SK-N-SH treated with all-trans-retinoic acid at 6 μM for 48 hours (cell line): ENCODE data around the gene COL16A1.
A peak's percentile ranks its signal among the peaks of the same experiment; 100 is the strongest.

Source experiments
- ATAC-seq: fragments of 200-7000 bp; cut with Tn5 transposase; 3 replicates; pipeline ENCODE4 v1.9.1; 2020; ENCODE audit warnings: mild to moderate bottlenecking, moderate library complexity
- ARNTL ChIP-seq: fragments of 450-650 bp; formaldehyde crosslinking; IDR thresholded peaks from 2 replicates; pipeline ENCODE4 v1.5.0; 2020; ENCODE audit warnings: low read depth, mild to moderate bottlenecking, moderate library complexity, borderline replicate concordance
- BACH2 ChIP-seq: fragments of 250-450 bp; sonication (Bioruptor Pico); IDR thresholded peaks from 2 replicates; pipeline ENCODE4 v1.9.0; 2021; ENCODE audit warnings: mild to moderate bottlenecking, borderline replicate concordance
- CREB5 ChIP-seq: fragments of 250-450 bp; sonication (Bioruptor Pico); IDR thresholded peaks from 2 replicates; pipeline ENCODE4 v1.5.1; 2020; ENCODE audit warnings: low read depth, mild to moderate bottlenecking, moderate library complexity
- CSDC2 ChIP-seq: fragments of 250-450 bp; sonication (Bioruptor Pico); IDR thresholded peaks from 2 replicates; pipeline ENCODE4 v1.5.0; 2020; ENCODE audit warnings: mild to moderate bottlenecking, moderate library complexity
- CSRNP3 ChIP-seq: fragments of 250-450 bp; sonication (Bioruptor Pico); IDR thresholded peaks from 2 replicates; pipeline ENCODE4 v1.5.1; 2021; ENCODE audit warnings: mild to moderate bottlenecking, moderate library complexity
- ESRRG ChIP-seq: fragments of 250-450 bp; sonication (Bioruptor Pico); IDR thresholded peaks from 2 replicates; pipeline ENCODE4 v1.6.1; 2021; ENCODE audit warnings: mild to moderate bottlenecking
- GLIS3 ChIP-seq: fragments of 250-450 bp; sonication (Bioruptor Pico); IDR thresholded peaks from 2 replicates; pipeline ENCODE4 v1.5.0; 2020; ENCODE audit warnings: mild to moderate bottlenecking, moderate library complexity
- ISL1 ChIP-seq: fragments of 250-450 bp; sonication (Bioruptor Pico); IDR thresholded peaks from 2 replicates; pipeline ENCODE4 v2.1.2; 2022; ENCODE audit warnings: mild to moderate bottlenecking, moderate library complexity
- OSR1 ChIP-seq: fragments of 250-450 bp; sonication (Bioruptor Pico); IDR thresholded peaks from 2 replicates; pipeline ENCODE4 v1.8.0; 2022; ENCODE audit warnings: moderate library complexity, mild to moderate bottlenecking, inconsistent platforms
- PATZ1 ChIP-seq: fragments of 250-450 bp; sonication (Bioruptor Pico); IDR thresholded peaks from 2 replicates; pipeline ENCODE4 v1.8.0; 2020; ENCODE audit warnings: mild to moderate bottlenecking, moderate library complexity, borderline replicate concordance
- POU6F1 ChIP-seq: fragments of 250-450 bp; sonication (Bioruptor Pico); IDR thresholded peaks from 2 replicates; pipeline ENCODE4 v1.8.0; 2021; ENCODE audit warnings: low read depth, mild to moderate bottlenecking, moderate library complexity, borderline replicate concordance
- PPARA ChIP-seq: fragments of 250-450 bp; sonication (Bioruptor Pico); IDR thresholded peaks from 2 replicates; pipeline ENCODE4 v1.5.0; 2020; ENCODE audit warnings: mild to moderate bottlenecking, borderline replicate concordance
- RARB ChIP-seq: fragments of 250-450 bp; sonication (Bioruptor Pico); IDR thresholded peaks from 2 replicates; pipeline ENCODE4 v1.8.0; 2021; ENCODE audit warnings: mild to moderate bottlenecking, moderate library complexity
- TCF4 ChIP-seq: fragments of 250-450 bp; sonication (Bioruptor Pico); IDR thresholded peaks from 2 replicates; pipeline ENCODE4 v1.8.0; 2021; ENCODE audit warnings: mild to moderate bottlenecking, moderate library complexity, borderline replicate concordance
- TOX ChIP-seq: fragments of 250-450 bp; sonication (Bioruptor Pico); IDR thresholded peaks from 2 replicates; pipeline ENCODE4 v1.8.0; 2021; ENCODE audit warnings: mild to moderate bottlenecking, moderate library complexity, borderline replicate concordance
- TSHZ2 ChIP-seq: fragments of 250-450 bp; sonication (Bioruptor Pico); IDR thresholded peaks from 2 replicates; pipeline ENCODE4 v1.5.0; 2020; ENCODE audit warnings: mild to moderate bottlenecking, moderate library complexity
- ZC3H10 ChIP-seq: fragments of 250-450 bp; sonication (Bioruptor Pico); IDR thresholded peaks from 2 replicates; pipeline ENCODE4 v1.5.1; 2021; ENCODE audit warnings: mild to moderate bottlenecking, moderate library complexity
- ZFP3 ChIP-seq: fragments of 250-450 bp; sonication (Bioruptor Pico); IDR thresholded peaks from 2 replicates; pipeline ENCODE4 v1.5.0; 2020; ENCODE audit warnings: mild to moderate bottlenecking, moderate library complexity
- ZFP30 ChIP-seq: fragments of 450-650 bp; formaldehyde crosslinking; IDR thresholded peaks from 2 replicates; pipeline ENCODE4 v1.5.0; 2022; ENCODE audit warnings: mild to moderate bottlenecking, moderate library complexity
- ZNF565 ChIP-seq: fragments of 450-650 bp; formaldehyde crosslinking; conservative IDR thresholded peaks from 2 replicates; pipeline ENCODE4 v1.5.0; 2020; ENCODE audit warnings: low read depth, mild to moderate bottlenecking, moderate library complexity
- ZNF70 ChIP-seq: fragments of 450-650 bp; formaldehyde crosslinking; IDR thresholded peaks from 2 replicates; pipeline ENCODE4 v1.5.0; 2020; ENCODE audit warnings: mild to moderate bottlenecking, moderate library complexity
- ZNF8 ChIP-seq: fragments of 450-650 bp; formaldehyde crosslinking; IDR thresholded peaks from 2 replicates; pipeline ENCODE4 v1.5.0; 2020; ENCODE audit warnings: mild to moderate bottlenecking, moderate library complexity

The COL16A1 gene

GRCh38 chr1:31712630-31713029 lies 8.8 kb upstream of the COL16A1 start:
- ATAC-seq = peak; percentile 5
- TF ChIP-seq CREB5 (CRISPR knock-in tag) (0 out of 2 replicates have a peak, but pooled peaks have one; percentile 29), POU6F1 (no peak)

- ATAC-seq = no peak
- TF ChIP-seq GLIS3 (CRISPR knock-in tag) = no peak
- TF ChIP-seq PPARA (CRISPR knock-in tag) = no peak
- no peak for TF ChIP-seq ARNTL (CRISPR knock-in tag)
- no peak for TF ChIP-seq TOX (CRISPR knock-in tag)
- no peak for TF ChIP-seq TSHZ2 (CRISPR knock-in tag)
- no peak for TF ChIP-seq ZFP3 (CRISPR knock-in tag)
- no peak for TF ChIP-seq OSR1 (CRISPR knock-in tag)
- TF ChIP-seq BACH2 (CRISPR knock-in tag) = no peak
- TF ChIP-seq CSRNP3 (CRISPR knock-in tag) = no peak
- no peak for TF ChIP-seq TCF4
- no peak for TF ChIP-seq CSDC2 (CRISPR knock-in tag)
- TF ChIP-seq RARB = no peak
- no peak for TF ChIP-seq ESRRG
- TF ChIP-seq ZC3H10 (CRISPR knock-in tag) = no peak
- no peak for TF ChIP-seq ZNF70 (CRISPR knock-in tag)
- no peak for TF ChIP-seq ISL1 (CRISPR knock-in tag)
Observed at GRCh38 chr1:31712068-31712467, 8.3 kb upstream of the COL16A1 start.

- ATAC-seq = no peak
- TF ChIP-seq TOX (CRISPR knock-in tag) (no peak), ISL1 (CRISPR knock-in tag) (no peak), ZNF8 (CRISPR knock-in tag) (no peak), POU6F1 (no peak), PATZ1 (CRISPR knock-in tag) (no peak), ZNF565 (no peak), ZFP30 (CRISPR knock-in tag) (no peak), OSR1 (CRISPR knock-in tag) (no peak), CSRNP3 (CRISPR knock-in tag) (no peak), ARNTL (CRISPR knock-in tag) (no peak), ZNF70 (CRISPR knock-in tag) (no peak), GLIS3 (CRISPR knock-in tag) (no peak), TCF4 (no peak), RARB (no peak), CSDC2 (CRISPR knock-in tag) (no peak), CREB5 (CRISPR knock-in tag) (no peak)
Observed at GRCh38 chr1:31708324-31708723, 4.5 kb upstream of the COL16A1 start.
